ENCODE measurements around the gene FHL2. TPM values are rescaled to one million over a fixed set of nuclear protein-coding genes. Genes with fewer than 3 reads are reported as not detected.

Gene FHL2
- total and polyA plus RNA-seq, 9 of the 15 experiments (the other 6 are each of a cell fraction or from before 2014, with no cell fraction given) = 7.5 to 33.1 (median 23.9) TPM

DNA sequence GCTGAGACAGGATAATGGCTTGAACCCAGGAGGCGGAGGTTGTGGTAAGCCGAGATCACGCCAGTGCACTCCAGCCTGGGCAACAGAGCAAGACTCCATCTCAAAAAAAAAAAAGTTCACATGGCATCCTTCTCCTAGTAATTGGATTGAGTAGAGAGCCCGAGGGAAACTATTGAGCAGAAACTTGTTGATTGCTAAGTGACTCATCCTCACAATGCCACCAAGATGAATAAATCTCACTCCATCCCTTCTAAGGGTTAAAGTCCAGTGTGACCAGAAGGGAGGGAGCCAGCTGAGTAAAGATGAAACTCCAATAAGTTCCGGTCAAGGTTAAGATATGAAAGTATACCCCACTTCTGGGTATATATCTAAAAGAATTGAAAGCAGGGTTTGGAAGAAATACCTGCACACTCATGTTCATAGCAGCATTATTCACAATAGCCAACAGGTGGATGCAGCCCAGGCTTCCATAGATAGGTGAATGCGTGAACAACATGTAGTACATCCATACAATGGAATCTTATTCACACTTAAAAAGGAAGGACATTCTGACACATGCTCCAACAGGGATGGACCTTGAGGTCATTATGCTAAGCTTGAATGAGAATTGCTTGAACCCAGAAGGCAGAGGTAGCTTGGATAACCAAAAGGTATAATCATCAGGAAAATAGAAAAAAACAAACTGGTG lies 13.0 kb upstream of the FHL2 start:
- Histone ChIP-seq H3K4me1 (replicated peaks in 1 of 2; ENCODE audit: control insufficient read depth in 2 of 2, insufficient read depth in 2 of 2, low read length in 2 of 2) (peaks cover 3% of the 10 kb centered on the region in 2 experiments; a peak in 3 of 5 replicates), H3K4me3 (no peak overlapping the region), H3K27me3 (ENCODE audit: control insufficient read depth in 2 of 2, insufficient read depth in 2 of 2, low read length in 2 of 2) (peaks cover 0 to 5% of the 10 kb centered on the region in 2 experiments; a peak in 1 of 5 replicates), H3K9me3 (replicated peaks; ENCODE audit: control insufficient read depth, insufficient read depth, low read depth, low read length) (no peaks in the 10 kb centered on the region), H3K27ac (ENCODE audit: extremely low read depth, low read depth, low read length) (no peak overlapping the region), H2AFZ (ENCODE audit: low read depth, low read length) (no peak overlapping the region), H3K9ac (ENCODE audit: insufficient read depth in 1 of 2, low read depth in 2 of 2, low read length in 2 of 2) (no peak overlapping the region), H3K9me1 (ENCODE audit: control insufficient read depth, insufficient read depth, low read length) (no peaks in the 10 kb centered on the region), H3K79me2 (ENCODE audit: control insufficient read depth, insufficient read depth, low read length) (no peaks in the 10 kb centered on the region), H4K20me1 (replicated peaks; ENCODE audit: control insufficient read depth, insufficient read depth, low read length) (no peaks in the 10 kb centered on the region), H3K4me2 (ENCODE audit: insufficient read depth, low read length) (no peak overlapping the region), H3K36me3 (ENCODE audit: control insufficient read depth, insufficient read depth, low read length) (no peaks in the 10 kb centered on the region)
- no TSS peak for BruUV-seq (replicated peaks)
- ChIA-PET POLR2A (interaction anchor here (1.3 kb wide), 1 partner anchor 13 kb away, joined by 3 read pairs; the partner anchor contains the start of gene FHL2), CTCF (ENCODE audit: low intra/inter-chr PET ratio) (no interaction called here)
- in situ Hi-C loops (cut with MboI) (no loop called here), intact Hi-C loops (cut with micrococcal nuclease) (no loop called here)
- TF ChIP-seq ZNF436 (CRISPR knock-in tag; IDR thresholded peaks at IDR 0.05) (no peak), BHLHE40 (IDR thresholded peaks at IDR 0.05; ENCODE audit: low read length) (no peak), XRCC4 (IDR thresholded peaks at IDR 0.05; ENCODE audit: extremely low read depth, insufficient read depth, insufficient read length) (no peak), HMGN3 (IDR thresholded peaks at IDR 0.05; ENCODE audit: borderline replicate concordance, extremely low read depth, insufficient read length, low read depth, low read length) (no peak), TAF15 (IDR thresholded peaks at IDR 0.05; ENCODE audit: low read depth, low read length) (no peak), ZNF408 (CRISPR knock-in tag; IDR thresholded peaks at IDR 0.05; ENCODE audit: low read depth) (no peak), MAFK (IDR thresholded peaks at IDR 0.05; ENCODE audit: low read length) (no peak), XRCC3 (IDR thresholded peaks at IDR 0.05) (no peak), MCM3 (IDR thresholded peaks at IDR 0.05) (no peak), CEBPB (tag; IDR thresholded peaks at IDR 0.05) (no peak), MAFG (tag; conservative IDR thresholded peaks at IDR 0.05) (no peak), MTA1 (IDR thresholded peaks at IDR 0.05; ENCODE audit: borderline replicate concordance) (no peak)
- TF ChIP-seq, protein P1, sequence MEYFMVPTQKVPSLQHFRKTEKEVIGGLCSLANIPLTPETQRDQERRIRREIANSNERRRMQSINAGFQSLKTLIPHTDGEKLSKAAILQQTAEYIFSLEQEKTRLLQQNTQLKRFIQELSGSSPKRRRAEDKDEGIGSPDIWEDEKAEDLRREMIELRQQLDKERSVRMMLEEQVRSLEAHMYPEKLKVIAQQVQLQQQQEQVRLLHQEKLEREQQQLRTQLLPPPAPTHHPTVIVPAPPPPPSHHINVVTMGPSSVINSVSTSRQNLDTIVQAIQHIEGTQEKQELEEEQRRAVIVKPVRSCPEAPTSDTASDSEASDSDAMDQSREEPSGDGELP (CRISPR knock-in tag; IDR thresholded peaks at IDR 0.05; ENCODE audit: borderline replicate concordance) = no peak
- TF ChIP-seq, protein P2, sequence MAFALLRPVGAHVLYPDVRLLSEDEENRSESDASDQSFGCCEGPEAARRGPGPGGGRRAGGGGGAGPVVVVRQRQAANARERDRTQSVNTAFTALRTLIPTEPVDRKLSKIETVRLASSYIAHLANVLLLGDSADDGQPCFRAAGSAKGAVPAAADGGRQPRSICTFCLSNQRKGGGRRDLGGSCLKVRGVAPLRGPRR (CRISPR knock-in tag; IDR thresholded peaks at IDR 0.05) = no peak
- no peak for ATAC-seq
- WGBS (ENCODE audit: insufficient coverage, low coverage, missing lambda C conversion rate) = 48% methylated on average over 6 of the region's 6 CpGs
- no peak for DNase-seq (ENCODE audit: extremely low read depth in 1 of 4, low spot score in 3 of 4)
- FAIRE-seq = no peak
